Gastrocnemius medialis (tissue), 4 donors: ENCODE data around the gene RNGTT.

ENCODE experiments used
- CTCF ChIP-seq, 5 experiments: fragments of 450-650 bp in 3 of 5; fragments of 200-600 bp in 2 of 5; sonication (generic) in 2 of 5; IDR thresholded peaks in 4 of 5; conservative IDR thresholded peaks in 1 of 5; 1 replicate in 4 of 5; 2 replicates in 1 of 5; pipeline ENCODE4 v1.5.1; 2016 to 2019; ENCODE audit warnings: antibody characterized with exemption in 5 of 5, mild to moderate bottlenecking in 3 of 5, moderate library complexity in 3 of 5
- POLR2A ChIP-seq, 2 donors: fragments of 450-650 bp; IDR thresholded peaks; one replicate each; pipeline ENCODE4 v1.6.1; 2017; ENCODE audit warnings: antibody characterized with exemption in 2 of 2, mild to moderate bottlenecking in 2 of 2, moderate library complexity in 2 of 2

DNA sequence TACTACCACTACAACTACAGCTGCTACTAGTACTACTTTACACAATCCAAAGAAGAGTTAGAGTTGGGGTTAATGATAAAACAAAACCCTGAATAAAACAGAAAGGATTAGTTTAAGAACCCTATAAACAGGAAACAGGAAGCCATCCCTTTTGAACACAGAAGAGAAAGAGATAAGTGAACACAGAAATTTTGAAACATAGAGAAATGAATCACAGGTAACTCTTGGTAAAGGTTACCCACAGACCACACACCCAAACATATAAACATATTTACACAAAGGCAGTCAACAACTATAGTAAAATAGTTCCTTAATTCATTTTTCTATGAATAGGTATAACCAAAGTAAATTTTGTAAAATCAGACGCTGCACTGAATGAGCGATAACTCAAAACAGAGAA, 98.1 kb downstream of the RNGTT start:
- TF ChIP-seq CTCF (IDR thresholded peaks at IDR 0.05 in 4 of 5, conservative IDR thresholded peaks at IDR 0.05 in 1 of 5) (no peak), POLR2A (IDR thresholded peaks at IDR 0.05) (no peak)
